GM18505 (cell line): ENCODE measurements around the gene ASNS.
"Not testable (repeated sequence)": the region's sequence is repeated elsewhere in the genome, so short reads cannot be mapped to it uniquely, and the experiment has no call there.

Experiments used
- ATAC-seq: cut with Tn5 transposase; IDR thresholded peaks from one replicate; pipeline ENCODE4 v1.9.1; 2021; ENCODE audit not compliant: unreplicated experiment
- POLR2A ChIP-seq: IDR thresholded peaks from 4 replicates; pipeline ENCODE4 v1.6.1; 2011; ENCODE audit warnings: borderline replicate concordance; ENCODE audit not compliant: insufficient read depth, insufficient read length; ENCODE audit errors: extremely low read depth

ASNS gene, protein sequence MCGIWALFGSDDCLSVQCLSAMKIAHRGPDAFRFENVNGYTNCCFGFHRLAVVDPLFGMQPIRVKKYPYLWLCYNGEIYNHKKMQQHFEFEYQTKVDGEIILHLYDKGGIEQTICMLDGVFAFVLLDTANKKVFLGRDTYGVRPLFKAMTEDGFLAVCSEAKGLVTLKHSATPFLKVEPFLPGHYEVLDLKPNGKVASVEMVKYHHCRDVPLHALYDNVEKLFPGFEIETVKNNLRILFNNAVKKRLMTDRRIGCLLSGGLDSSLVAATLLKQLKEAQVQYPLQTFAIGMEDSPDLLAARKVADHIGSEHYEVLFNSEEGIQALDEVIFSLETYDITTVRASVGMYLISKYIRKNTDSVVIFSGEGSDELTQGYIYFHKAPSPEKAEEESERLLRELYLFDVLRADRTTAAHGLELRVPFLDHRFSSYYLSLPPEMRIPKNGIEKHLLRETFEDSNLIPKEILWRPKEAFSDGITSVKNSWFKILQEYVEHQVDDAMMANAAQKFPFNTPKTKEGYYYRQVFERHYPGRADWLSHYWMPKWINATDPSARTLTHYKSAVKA

DNA sequence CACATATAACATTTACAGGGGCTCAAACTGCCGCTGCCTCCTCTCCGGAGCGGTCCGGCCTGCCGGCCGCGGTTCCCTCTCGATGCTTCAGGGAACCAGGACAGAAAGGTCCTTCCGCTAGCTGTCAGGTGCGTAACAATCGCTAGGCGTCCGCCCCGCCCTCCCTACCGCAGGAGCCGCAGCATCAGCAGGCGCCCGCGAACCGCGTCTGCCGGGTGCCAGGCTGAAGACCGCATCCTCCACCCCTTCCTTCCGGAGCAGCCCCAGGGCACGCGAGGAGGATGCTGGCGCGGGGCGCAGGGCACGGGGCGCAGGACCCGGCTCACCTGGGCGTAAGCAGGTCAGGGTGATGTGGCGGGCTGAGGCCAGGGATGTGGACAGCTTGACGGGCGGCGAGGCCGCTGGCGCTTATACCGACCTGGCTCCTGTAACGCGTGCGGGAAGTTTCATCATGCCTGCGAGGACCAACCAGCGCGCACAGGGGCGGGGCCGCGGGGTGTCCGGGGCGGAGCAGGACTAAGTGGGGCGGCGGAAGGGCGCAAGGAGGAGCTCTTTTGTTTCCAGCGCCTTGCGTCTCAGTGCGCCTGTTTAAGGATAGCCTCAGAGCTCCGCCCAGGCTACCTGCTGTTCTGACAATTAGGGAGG lies at the start of gene ASNS:
ASNS (minus strand) TSS at position 384 of the 645 bp plus-strand sequence. CDS start 3,252 bp downstream, outside the sequence.
- peak; percentile 100 for ATAC-seq
- peak; percentile 93 for TF ChIP-seq POLR2A

DNA sequence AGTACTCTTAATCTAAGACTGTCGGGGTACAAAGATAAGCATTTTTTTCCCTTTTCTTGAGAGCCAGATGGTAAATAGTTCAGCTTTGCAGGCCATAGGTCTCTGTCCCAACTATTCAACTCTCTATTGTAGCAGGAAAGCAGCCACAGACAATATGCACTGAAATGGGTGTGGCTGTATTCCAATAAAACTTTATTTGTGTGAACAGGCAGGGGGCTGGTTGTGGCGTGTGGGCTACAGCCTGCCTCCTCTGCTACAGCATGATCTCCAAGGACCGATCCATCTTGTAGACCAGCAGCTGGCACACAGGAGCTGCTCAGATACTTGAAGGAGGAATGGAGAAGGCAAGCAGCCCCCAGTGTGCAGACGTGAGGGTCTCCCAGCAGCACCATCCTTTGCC lies 49.0 kb upstream of the ASNS start:
- not testable (repeated sequence) for ATAC-seq

DNA sequence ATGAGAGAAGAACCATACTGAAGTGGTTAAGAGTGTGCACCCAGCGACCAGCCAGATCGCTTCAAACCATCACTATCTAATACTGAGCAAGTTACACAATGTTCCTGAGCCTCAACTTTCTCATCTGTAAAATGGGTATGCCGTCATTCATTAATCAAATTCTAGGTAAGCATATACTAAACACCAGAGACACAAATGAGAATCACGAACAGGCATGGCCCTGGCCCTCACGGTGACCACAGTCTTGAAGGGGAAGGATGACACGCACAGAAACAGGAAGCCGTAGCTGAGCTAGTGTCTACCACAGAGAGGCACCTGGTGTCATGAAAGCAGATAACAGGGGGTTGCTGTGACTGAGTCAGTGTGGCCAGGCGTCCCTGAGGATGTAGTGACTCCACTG lies 43.1 kb upstream of the ASNS start:
- ATAC-seq, result not testable (repeated sequence)

DNA sequence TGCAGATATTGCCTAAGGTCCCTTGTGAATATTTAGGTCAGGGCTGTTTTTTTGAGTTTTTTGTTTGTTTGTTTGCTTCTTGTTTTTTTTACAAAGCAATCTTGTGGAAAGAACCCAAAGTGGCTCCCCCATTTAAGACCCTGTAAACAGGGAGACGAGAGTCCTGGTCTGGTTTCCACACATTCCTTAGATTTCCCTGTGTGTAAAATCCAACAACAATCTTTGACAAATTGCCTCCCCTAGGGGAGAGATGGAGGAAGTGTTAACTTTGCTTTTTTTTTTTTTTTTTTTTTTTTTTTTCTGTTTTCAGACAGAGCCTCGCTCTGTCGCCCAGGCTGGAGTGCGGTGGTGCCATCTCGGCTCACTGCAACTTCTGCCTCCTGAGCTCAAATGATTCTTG lies 40.1 kb upstream of the ASNS start:
- ATAC-seq, result not testable (repeated sequence)

DNA sequence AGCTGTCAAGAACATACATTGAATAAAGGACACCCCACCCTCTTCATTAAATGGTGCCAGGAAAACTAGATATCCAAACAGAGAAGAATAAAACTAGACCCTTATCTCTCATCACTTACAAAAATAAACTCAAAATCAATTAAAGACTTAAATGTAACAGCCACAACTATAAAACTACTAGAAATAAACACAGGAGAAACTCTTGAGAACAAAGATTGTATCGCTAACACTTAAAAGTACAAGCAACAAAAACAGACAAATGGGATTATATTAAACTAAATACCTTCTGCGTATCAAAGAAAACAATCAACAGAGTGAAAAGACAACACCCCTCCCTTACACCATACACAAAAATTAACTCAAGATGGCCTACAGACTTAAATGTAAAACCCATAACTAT lies 24.7 kb upstream of the ASNS start:
- not testable (repeated sequence) for ATAC-seq

DNA sequence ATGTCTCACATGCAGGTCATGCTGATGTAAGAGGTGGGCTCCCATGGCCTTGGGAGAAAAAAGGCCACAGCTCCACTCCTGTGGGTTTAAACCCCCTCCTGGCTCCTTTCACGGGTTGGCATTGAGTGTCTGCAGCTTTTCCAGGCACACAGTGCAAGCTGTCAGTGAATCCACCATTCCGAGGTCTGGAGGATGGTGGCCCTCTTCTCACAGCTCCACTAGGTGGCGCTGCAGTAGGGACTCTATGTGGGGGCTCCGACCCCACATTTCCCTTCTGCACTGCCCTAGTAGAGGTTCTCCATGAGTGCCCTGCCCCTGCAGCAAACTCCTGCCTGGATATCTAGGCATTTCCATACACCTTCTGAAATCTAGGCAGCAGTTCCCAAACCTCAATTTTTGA lies 19.5 kb upstream of the ASNS start:
- ATAC-seq, result not testable (repeated sequence)

DNA sequence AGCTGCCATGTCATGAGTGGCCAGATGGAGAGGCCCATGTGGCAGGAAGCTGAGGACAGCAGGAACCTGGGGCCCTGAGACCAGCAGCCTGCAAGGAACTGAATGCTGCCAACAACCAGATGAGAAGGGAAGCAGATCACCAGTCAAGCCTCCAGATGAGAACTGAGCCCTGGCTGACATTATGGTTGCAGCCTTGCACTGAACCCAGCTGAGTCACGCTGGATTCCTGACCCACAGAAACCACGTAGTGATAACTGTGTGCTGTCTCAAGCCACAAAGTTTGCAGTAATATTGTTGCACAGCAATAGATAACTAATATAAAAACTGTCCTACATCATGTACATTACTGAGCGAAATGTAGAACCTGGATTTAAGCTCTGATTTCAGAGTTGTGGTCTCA lies 7.3 kb upstream of the ASNS start:
- ATAC-seq, result not testable (repeated sequence)

DNA sequence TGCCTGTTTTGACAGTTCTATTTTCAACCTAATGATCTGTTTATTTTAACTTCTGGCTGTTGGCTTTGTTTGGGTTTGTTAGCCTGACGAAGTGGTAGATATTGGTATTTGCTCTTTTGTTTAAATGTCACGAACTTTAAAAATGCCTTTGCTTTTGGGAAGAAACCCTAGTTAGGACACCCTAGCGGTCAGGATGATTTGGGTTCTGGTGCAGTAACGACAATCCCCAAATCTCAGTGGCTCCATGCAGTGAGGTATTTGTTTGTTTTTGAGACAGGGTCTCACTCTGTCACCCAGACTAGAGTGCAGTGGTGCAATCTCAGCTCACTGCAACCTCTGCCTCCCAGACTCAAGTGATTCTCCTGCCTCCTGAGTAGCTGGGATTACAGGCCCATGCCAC lies 2.7 kb upstream of the ASNS start:
- not testable (repeated sequence) for ATAC-seq

DNA sequence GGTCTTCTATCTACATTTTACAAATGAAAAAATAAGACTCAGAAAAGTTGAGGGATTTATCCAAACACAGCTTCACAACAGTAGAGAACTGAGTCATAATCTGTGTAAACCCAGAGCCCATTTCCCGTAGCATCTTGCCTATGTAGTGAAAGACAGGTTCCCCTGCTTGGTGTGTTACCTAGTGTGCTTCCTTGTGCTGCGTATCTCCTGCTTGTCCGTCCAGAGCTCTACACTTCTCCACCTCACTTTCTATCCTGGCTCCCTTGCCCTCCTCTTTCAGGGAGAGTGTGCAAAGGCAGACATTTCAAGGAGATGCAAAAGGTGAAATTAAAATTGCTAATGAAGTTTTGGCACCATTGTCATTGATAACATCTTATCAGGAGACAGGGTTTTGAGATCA lies 1.4 kb upstream of the ASNS start:
- no peak for ATAC-seq
- TF ChIP-seq POLR2A, result no peak

DNA sequence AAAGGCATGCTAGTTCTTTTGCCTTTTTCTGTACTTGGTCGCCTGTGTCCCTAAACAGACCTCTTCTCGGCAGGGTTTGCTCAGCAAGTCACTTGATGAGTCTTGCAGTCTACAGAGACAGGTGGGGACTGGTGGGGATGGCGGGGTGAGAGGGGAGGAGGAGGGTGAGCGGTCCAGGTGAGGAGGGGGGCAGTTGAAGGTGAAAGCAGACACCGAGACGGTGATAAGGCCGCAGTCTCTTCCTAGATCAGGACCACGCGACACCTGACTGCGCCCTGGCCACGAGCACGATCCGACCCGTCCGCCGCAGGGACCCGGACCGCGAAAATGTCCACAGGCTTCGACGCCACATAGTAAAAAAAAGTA lies 566 bp downstream of the ASNS start:
- ATAC-seq, result peak; percentile 17
- TF ChIP-seq POLR2A, result no peak

DNA sequence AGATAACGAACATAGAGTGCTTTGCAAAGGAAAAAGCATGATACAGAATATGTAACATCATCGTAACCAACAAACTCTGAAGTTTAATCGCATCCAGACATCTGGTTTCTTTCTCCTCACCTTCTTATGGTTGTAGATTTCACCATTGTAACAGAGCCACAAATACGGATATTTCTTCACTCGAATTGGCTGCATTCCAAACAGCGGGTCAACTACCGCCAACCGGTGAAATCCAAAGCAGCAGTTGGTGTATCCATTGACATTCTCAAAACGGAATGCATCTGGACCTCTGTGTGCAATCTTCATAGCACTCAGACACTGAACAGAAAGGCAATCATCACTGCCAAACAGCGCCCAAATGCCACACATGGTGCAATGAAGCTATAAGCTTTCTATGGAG lies 3.4 kb downstream of the ASNS start:
- no peak for TF ChIP-seq POLR2A
- no peak for ATAC-seq

DNA sequence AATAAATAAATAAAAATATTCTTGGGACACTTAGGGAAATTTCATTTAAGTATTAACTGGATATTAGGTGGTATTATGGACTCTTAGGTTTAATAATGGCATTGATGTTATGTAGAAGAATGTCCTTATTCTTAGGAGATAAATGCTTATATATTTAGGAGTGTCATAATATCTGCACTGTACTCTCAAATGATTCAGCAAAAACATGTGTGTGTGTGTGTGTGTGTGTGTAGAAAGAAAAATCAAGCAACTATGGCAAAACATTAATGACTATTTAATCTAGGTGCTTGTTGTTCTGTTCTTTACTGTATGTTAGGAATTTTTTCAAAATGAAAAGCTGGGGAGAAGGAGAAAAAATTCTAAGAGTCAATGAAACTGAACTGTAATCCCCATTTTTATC lies 3.9 kb downstream of the ASNS start:
- ATAC-seq, result no peak
- TF ChIP-seq POLR2A, result no peak

DNA sequence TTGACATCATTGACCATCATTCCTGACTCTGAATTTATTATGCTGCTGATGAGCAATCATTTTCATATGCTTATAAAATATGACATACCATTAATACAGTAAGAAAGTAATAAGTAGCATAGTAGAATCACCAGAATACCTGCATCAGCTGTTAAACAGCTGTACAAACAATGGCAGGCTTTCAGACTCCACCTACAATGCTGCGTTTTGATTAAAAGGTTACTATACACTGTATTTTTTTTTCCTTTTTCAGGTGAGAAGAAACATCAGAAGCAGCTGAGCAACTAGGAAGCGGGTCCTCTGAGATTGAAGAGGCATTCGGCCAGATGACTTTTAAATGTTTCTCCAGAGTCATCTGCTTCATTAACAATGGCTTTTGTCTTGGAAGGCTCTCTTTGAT lies 7.1 kb downstream of the ASNS start:
- no peak for TF ChIP-seq POLR2A
- no peak for ATAC-seq

DNA sequence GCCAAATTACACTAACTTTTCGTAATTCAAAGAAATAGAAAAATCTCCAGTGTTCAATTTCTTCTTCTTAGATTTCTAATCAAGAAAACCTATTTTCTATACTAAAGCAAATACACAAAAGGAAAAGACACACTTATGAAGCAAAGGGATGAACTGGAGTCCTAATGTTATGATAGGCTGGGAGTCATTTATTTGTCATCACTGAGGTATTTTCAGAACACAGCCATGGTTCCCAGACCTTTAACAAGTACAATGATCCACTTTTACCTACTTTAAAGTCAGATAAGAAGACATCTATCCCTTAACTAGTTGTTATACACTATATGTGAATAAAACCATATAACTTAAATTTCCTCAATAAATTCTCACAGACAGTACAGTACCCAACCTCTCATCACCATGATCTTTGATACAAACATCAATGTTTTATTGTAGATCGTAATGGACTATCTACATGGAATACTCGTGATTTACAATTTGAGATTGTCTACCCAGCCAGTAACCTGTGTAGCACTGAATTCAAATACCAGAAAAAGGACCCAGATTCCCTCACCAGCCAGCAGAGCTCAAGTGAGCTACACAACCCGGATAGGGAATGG lies 12.5 kb downstream of the ASNS start:
- no peak for ATAC-seq
- no peak for TF ChIP-seq POLR2A

DNA sequence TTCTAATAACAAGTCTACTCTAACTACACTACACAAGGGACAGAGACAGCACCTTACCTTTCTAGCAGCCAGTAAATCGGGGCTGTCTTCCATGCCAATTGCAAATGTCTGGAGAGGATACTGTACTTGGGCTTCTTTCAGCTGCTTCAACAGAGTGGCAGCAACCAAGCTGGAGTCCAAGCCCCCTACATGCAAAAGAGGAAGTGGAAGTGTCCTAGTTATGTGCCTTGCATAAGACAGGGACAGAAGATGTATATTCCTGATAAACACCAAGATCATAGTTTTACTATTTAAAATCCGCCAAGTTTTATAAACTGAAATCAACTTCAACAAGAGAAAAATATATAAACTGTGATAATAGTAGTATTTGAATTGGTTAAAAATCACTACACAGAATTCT lies 14.0 kb downstream of the ASNS start:
- no peak for ATAC-seq
- TF ChIP-seq POLR2A, result no peak
